GM18867 (cell line): ENCODE results near the gene MICALL2.

Experiments used
- ATAC-seq: cut with Tn5 transposase; IDR thresholded peaks from one replicate; pipeline ENCODE4 v1.9.1; 2021; ENCODE audit warnings: mild to moderate bottlenecking, moderate library complexity; ENCODE audit not compliant: unreplicated experiment

The MICALL2 gene

GRCh38 chr7:1397491-1398327 lies 61.6 kb downstream of the MICALL2 start:
- no peak for ATAC-seq

- ATAC-seq, result no peak
Observed at GRCh38 chr7:1396195-1396594, 63.1 kb downstream of the MICALL2 start.

GRCh38 chr7:1395211-1396070 lies 63.8 kb downstream of the MICALL2 start:
- no peak for ATAC-seq

- no peak for ATAC-seq
Observed at GRCh38 chr7:1394371-1394770, 64.9 kb downstream of the MICALL2 start.

- no peak for ATAC-seq
Observed at GRCh38 chr7:1393421-1393820, 65.8 kb downstream of the MICALL2 start.

- ATAC-seq, result no peak
Observed at GRCh38 chr7:1392556-1392955, 66.7 kb downstream of the MICALL2 start.

GRCh38 chr7:1391449-1391848 lies 67.8 kb downstream of the MICALL2 start:
- no peak for ATAC-seq

- no peak for ATAC-seq
Observed at GRCh38 chr7:1388703-1389335, 70.5 kb downstream of the MICALL2 start.

- ATAC-seq, result no peak
Observed at GRCh38 chr7:1388021-1388702, 71.1 kb downstream of the MICALL2 start.

- ATAC-seq, result no peak
Observed at GRCh38 chr7:1387261-1387660, 72.0 kb downstream of the MICALL2 start.

GRCh38 chr7:1386623-1387220 lies 72.5 kb downstream of the MICALL2 start:
- ATAC-seq, result no peak

- ATAC-seq, result no peak
Observed at GRCh38 chr7:1385809-1386622, 73.3 kb downstream of the MICALL2 start.

GRCh38 chr7:1385086-1385808 lies 74.0 kb downstream of the MICALL2 start:
- no peak for ATAC-seq
